DND-41 (cell line): ENCODE results near the gene MYLK.

Source experiments
- CTCF ChIP-seq: IDR thresholded peaks from 2 replicates; pipeline ENCODE4 v1.5.1; 2012; ENCODE audit warnings: borderline replicate concordance, low read length, moderate library complexity, mild to moderate bottlenecking; ENCODE audit not compliant: poor library complexity, severe bottlenecking; ENCODE audit errors: extremely low read depth
- EZH2 ChIP-seq: IDR thresholded peaks from 3 replicates; pipeline ENCODE4 v1.6.1; 2012; ENCODE audit warnings: borderline replicate concordance, low read depth, mild to moderate bottlenecking, moderate library complexity, low read length, inconsistent platforms; ENCODE audit not compliant: severe bottlenecking

DNA sequence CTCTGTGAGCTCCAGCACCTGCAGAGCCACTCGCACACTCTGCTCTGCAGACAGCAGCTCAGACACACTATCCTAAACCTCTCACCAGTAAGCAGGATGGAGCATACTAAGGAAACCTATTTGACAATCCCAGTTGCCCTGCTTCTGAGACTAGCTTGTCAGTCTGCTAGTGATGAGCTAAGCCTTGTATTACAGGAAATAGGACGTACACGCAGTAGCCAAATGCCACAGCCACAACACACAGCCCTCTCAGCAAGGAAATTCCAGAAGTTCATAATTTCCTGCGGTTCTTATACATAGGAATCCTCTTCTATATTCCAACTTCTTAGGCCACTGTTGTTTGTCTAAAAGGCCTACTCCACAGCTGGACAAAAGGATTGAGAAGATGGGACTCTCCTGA, 74.5 kb downstream of the MYLK start:
- no peak for TF ChIP-seq CTCF
- TF ChIP-seq EZH2, result no peak
